Measurements from ENCODE around the gene UNC79. TPM values are rescaled to one million over a fixed set of nuclear protein-coding genes. Genes with fewer than 3 reads are reported as not detected.
"Not testable (repeated sequence)": the region's sequence is repeated elsewhere in the genome, so short reads cannot be mapped to it uniquely, and the experiment has no call there.

UNC79 gene
- total RNA-seq, 2 donors from 2014 or later, result 0.19 to 0.31 TPM

GRCh38 chr14:93476305-93476704 lies 45.6 kb downstream of the UNC79 start:
- H3K4me1 ChIP-seq, result no peaks in the 10 kb centered on the region

GRCh38 chr14:93479074-93479473 lies 48.3 kb downstream of the UNC79 start:
- not testable (repeated sequence) for H3K36me3 ChIP-seq; H3K27ac ChIP-seq; H3K27me3 ChIP-seq; H3K4me3 ChIP-seq; DNase-seq (ENCODE audit: low spot score); H3K9me3 ChIP-seq; H3K4me1 ChIP-seq

More at GRCh38 chr14:93476305-93476704, 45.6 kb downstream of the UNC79 start:
- H3K27ac ChIP-seq, result no peak overlapping the region
- H3K9me3 ChIP-seq, result no peaks in the 10 kb centered on the region
- no peak overlapping the region for H3K4me3 ChIP-seq
- no peaks in the 10 kb centered on the region for H3K36me3 ChIP-seq
- no peaks in the 10 kb centered on the region for H3K27me3 ChIP-seq
- DNase-seq (ENCODE audit: low spot score), result no peak
- TF ChIP-seq CTCF (IDR thresholded peaks at IDR 0.05), result no peak

GRCh38 chr14:93480867-93481266 lies 50.1 kb downstream of the UNC79 start:
- H3K9me3 ChIP-seq, result no peaks in the 10 kb centered on the region
- no peak overlapping the region for H3K4me3 ChIP-seq
- H3K4me1 ChIP-seq, result no peaks in the 10 kb centered on the region
- no peak for DNase-seq (ENCODE audit: low spot score)
- H3K27me3 ChIP-seq, result no peaks in the 10 kb centered on the region
- no peak overlapping the region for H3K27ac ChIP-seq
- H3K36me3 ChIP-seq, result no peaks in the 10 kb centered on the region
- no peak for TF ChIP-seq CTCF (IDR thresholded peaks at IDR 0.05)

- no peaks in the 10 kb centered on the region for H3K36me3 ChIP-seq
- H3K27me3 ChIP-seq, result no peaks in the 10 kb centered on the region
- no peaks in the 10 kb centered on the region for H3K9me3 ChIP-seq
- no peak overlapping the region for H3K4me3 ChIP-seq
- H3K4me1 ChIP-seq, result no peaks in the 10 kb centered on the region
- H3K27ac ChIP-seq, result no peak overlapping the region
- no peak for DNase-seq (ENCODE audit: low spot score)
- no peak for TF ChIP-seq CTCF (IDR thresholded peaks at IDR 0.05)
These were observed 51.0 kb downstream of the UNC79 start for GRCh38 chr14:93481758-93482157.

- Histone ChIP-seq H3K4me1 (no peaks in the 10 kb centered on the region), H3K27me3 (no peaks in the 10 kb centered on the region), H3K36me3 (no peaks in the 10 kb centered on the region), H3K9me3 (no peaks in the 10 kb centered on the region), H3K27ac (no peak overlapping the region), H3K4me3 (no peak overlapping the region)
- no peak for TF ChIP-seq CTCF (IDR thresholded peaks at IDR 0.05)
- DNase-seq (ENCODE audit: low spot score), result no peak
These were observed 59.3 kb downstream of the UNC79 start for GRCh38 chr14:93490001-93490400.

GRCh38 chr14:93493054-93493453 lies 62.3 kb downstream of the UNC79 start:
- Histone ChIP-seq H3K9me3 (no peaks in the 10 kb centered on the region), H3K27me3 (no peaks in the 10 kb centered on the region), H3K36me3 (no peaks in the 10 kb centered on the region), H3K4me3 (no peak overlapping the region), H3K4me1 (no peaks in the 10 kb centered on the region), H3K27ac (no peak overlapping the region)
- TF ChIP-seq CTCF (IDR thresholded peaks at IDR 0.05), result no peak
- DNase-seq (ENCODE audit: low spot score), result no peak

- not testable (repeated sequence) for H3K36me3 ChIP-seq; H3K9me3 ChIP-seq; H3K27me3 ChIP-seq; H3K4me1 ChIP-seq; H3K27ac ChIP-seq; H3K4me3 ChIP-seq; DNase-seq (ENCODE audit: low spot score)
These were observed 62.9 kb downstream of the UNC79 start for GRCh38 chr14:93493622-93494021.
